GM21390 (cell line): ENCODE results near the gene RGS17.

ENCODE experiments used
- ATAC-seq: cut with Tn5 transposase; IDR thresholded peaks from one replicate; pipeline ENCODE4 v1.9.1; 2021; ENCODE audit not compliant: unreplicated experiment

The RGS17 gene

DNA sequence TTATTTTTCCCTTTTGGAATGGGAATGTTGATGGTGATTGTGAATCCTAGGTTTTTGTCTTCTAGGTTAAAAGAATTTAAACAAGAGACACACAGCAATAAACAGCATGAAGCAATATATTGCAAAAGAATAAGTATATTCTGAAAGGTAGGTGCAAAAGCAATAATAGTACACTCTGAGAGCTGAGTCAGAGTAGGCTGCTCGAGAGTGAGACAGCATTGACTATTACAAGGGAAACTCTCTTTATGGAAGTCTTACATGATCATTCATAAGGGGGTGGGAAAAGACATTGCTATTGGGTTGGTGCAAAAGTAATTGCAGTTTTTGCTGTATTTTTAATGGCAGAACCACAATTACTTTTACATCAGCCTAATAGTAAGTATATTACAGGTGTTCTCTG is 173.3 kb downstream of the RGS17 start:
- no peak for ATAC-seq
